Measurements from ENCODE around the gene NTF4.
"Not testable (repeated sequence)": the region's sequence is repeated elsewhere in the genome, so short reads cannot be mapped to it uniquely, and the experiment has no call there.

NTF4 gene

GRCh38 chr19:49080392-49080791 is 15.8 kb upstream of the NTF4 start:
- DNase-seq (ENCODE audit: extremely low spot score) = no peak
- no peak for TF ChIP-seq CTCF (IDR thresholded peaks at IDR 0.05; ENCODE audit: control extremely low read depth, extremely low read depth, low read depth, missing control alignments)
- POLR2A ChIA-PET = no interaction called here
- CTCF ChIA-PET = no interaction called here

DNA sequence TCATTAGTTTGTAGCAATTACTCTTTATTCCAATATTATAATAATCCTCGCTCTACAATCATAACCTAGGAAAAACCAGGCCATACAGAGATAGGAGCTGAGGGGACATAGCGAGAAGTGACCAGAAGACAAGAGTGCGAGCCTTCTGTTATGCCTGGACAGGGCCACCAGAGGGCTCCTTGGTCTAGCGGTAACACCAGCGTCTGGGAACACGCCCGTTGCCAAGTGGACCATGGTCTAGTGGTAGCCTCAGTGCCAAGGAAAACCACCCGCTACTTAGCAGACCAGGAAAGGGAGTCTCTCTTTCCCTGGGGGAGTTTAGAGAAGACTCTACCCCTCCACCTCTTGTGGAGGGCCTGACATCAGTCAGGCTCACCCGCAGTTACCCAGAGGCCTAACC is 10.3 kb upstream of the NTF4 start:
- peak; percentile 67 for TF ChIP-seq CTCF (IDR thresholded peaks at IDR 0.05; ENCODE audit: control extremely low read depth, extremely low read depth, low read depth, missing control alignments)
- CTCF ChIA-PET = interaction anchor here (0.8 to 3.1 kb wide), 10 partner anchors 9 to 135 kb away, joined by 3 to 11 read pairs (median 3); partner anchors contain the start of gene LIN7B
- DNase-seq (ENCODE audit: extremely low spot score); POLR2A ChIA-PET: not testable (repeated sequence)

- no peak for DNase-seq (ENCODE audit: extremely low spot score)
- CTCF ChIA-PET = interaction anchor here (0.8 to 3.1 kb wide), 10 partner anchors 8 to 286 kb away, joined by 3 to 11 read pairs (median 3); no protein-coding TSS in a partner anchor
- TF ChIP-seq CTCF (IDR thresholded peaks at IDR 0.05; ENCODE audit: control extremely low read depth, extremely low read depth, low read depth, missing control alignments) = peak; percentile 12
- POLR2A ChIA-PET = no interaction called here
Measured at GRCh38 chr19:49073514-49074378, 9.1 kb upstream of the NTF4 start.

DNA sequence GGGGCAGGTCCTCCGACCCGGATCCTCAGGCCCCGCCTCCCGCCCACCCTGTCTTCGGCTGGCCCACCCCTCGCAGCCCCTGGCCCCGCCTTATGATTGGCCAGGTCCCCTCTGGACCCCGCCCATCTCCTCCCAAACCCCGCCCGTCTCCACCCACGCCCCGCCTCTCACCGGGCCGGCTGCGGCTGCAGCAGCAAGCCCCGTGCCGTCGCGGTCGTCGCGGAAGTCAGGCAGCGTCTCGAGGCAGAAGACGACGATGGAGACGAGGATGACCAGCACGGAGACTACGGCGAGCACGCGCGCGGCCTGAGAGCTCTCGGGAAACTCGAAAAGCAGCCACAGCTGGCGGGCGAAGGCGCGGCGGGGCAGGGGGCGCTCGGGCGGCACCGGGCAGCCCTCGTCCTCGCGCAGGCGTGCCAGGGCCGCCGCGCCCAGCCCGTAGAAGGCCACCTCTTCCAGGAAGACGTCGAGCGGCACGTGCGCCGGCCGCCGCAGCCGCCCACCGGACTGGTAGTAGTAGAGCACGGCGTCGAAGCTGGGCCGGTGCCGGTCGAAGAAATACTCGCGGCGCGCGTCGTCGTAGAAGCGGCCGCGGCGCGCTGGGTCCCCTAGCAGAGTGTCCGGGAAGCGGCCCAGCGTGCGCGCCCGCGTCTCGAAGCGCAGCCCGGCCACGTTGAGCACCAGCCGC is 7.4 kb upstream of the NTF4 start:
- DNase-seq (ENCODE audit: extremely low spot score) = no peak
- POLR2A ChIA-PET = no interaction called here
- CTCF ChIA-PET = interaction anchor here (1.6 to 3.0 kb wide), 2 partner anchors 12 to 74 kb away, joined by 4 to 13 read pairs; no protein-coding TSS in a partner anchor
- TF ChIP-seq CTCF (IDR thresholded peaks at IDR 0.05; ENCODE audit: control extremely low read depth, extremely low read depth, low read depth, missing control alignments) = no peak

DNA sequence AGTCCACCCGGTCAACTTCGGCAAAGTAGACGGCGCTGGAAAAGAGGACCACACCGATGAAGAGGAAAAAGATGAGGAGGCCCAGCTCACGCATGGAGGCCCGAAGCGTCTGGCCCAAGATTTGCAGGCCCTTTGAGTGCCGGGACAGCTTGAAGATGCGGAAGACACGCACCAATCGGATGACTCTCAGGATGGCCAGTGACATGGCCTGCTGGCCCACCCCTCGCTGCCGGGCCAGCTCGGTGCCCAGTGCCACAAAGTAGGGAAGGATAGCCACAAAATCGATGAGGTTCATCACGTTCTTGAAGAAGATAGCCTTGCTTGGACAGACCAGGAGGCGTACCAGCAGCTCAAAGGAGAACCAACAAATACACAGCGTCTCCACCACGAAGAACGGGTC is 5.8 kb upstream of the NTF4 start:
- TF ChIP-seq CTCF (IDR thresholded peaks at IDR 0.05; ENCODE audit: control extremely low read depth, extremely low read depth, low read depth, missing control alignments) = no peak
- ChIA-PET CTCF (interaction anchor here (1.2 to 3.9 kb wide), 6 partner anchors 10 to 275 kb away, joined by 3 to 13 read pairs (median 4); no protein-coding TSS in a partner anchor), POLR2A (interaction anchor here (0.6 kb wide), 1 partner anchor 20 kb away, joined by 4 read pairs; no protein-coding TSS in a partner anchor)
- DNase-seq (ENCODE audit: extremely low spot score) = no peak

DNA sequence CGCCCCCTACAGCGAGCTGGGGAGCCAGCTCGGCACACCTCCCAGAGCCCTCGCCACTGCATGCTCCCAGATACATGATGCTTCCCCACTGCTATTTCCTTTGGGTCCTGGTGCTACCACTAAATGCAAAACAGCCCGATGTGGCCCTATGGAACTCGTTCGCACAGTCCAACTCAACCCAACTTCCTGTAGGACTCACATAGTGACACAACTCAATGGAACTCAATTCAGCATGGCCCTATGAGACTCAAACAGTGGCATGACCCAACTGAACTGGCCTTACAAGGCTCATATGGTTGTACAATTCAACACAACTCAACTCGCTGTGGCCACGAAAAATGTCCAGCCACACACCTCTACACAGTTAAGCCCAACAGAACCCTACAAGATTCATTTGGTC is 4.4 kb upstream of the NTF4 start:
- CTCF ChIA-PET = interaction anchor here (1.0 to 3.9 kb wide), 5 partner anchors 9 to 273 kb away, joined by 3 to 13 read pairs (median 4); no protein-coding TSS in a partner anchor
- no peak for DNase-seq (ENCODE audit: extremely low spot score)
- POLR2A ChIA-PET = no interaction called here

More for the DNA sequence above, 4.4 kb upstream of the NTF4 start:
- TF ChIP-seq CTCF (IDR thresholded peaks at IDR 0.05; ENCODE audit: control extremely low read depth, extremely low read depth, low read depth, missing control alignments) = no peak

All from GM10248 (cell line).